CD4-positive, alpha-beta memory T cell (primary cell): ENCODE results near the gene TRAF2. TPM values are rescaled to one million over a fixed set of nuclear protein-coding genes. Genes with fewer than 3 reads are reported as not detected.
"Not testable (repeated sequence)": the region's sequence is repeated elsewhere in the genome, so short reads cannot be mapped to it uniquely, and the experiment has no call there.

ENCODE experiments used
- CTCF ChIA-PET: fragments of 350-600 bp; sonication (Branson Sonifier 250); formaldehyde crosslinking; loops from one replicate; lab custom pipeline; 2021; ENCODE audit warnings: inconsistent platforms; ENCODE audit not compliant: partially characterized antibody; lab: Charles Lee
- POLR2A ChIA-PET: fragments of 350-600 bp; sonication (Branson Sonifier 250); formaldehyde crosslinking; loops from one replicate; lab custom pipeline; 2021; ENCODE audit not compliant: partially characterized antibody; lab: Charles Lee
- DNase-seq, 5 donors: peaks; one replicate each; pipeline versions ENCODE4 v3.0.0 to v3.0.0-alpha.2; 2020 to 2022; ENCODE audit warnings: mixed read lengths in 1 of 5
- H3K27ac ChIP-seq: one replicate; pipeline ENCODE4 v1.7.0; 2013; ENCODE audit warnings: low read depth, low read length
- H3K27me3 ChIP-seq: 2 replicates; pipeline ENCODE4 v1.7.0; 2013; ENCODE audit warnings: mild to moderate bottlenecking, low read length, moderate library complexity; ENCODE audit not compliant: insufficient read depth
- H3K36me3 ChIP-seq: 2 replicates; pipeline ENCODE4 v1.7.0; 2013; ENCODE audit warnings: mild to moderate bottlenecking, low read length, moderate library complexity; ENCODE audit not compliant: insufficient read depth
- H3K4me1 ChIP-seq: 2 replicates; pipeline ENCODE4 v1.7.0; 2013; ENCODE audit warnings: mild to moderate bottlenecking, low read length, moderate library complexity; ENCODE audit not compliant: insufficient read depth
- H3K4me3 ChIP-seq, 2 donors: one replicate each; pipeline ENCODE4 v1.7.0; 2013; ENCODE audit warnings: low read length in 2 of 2, mild to moderate bottlenecking in 1 of 2
- H3K9me3 ChIP-seq, 2 donors: one replicate each; pipeline ENCODE4 v1.7.0; 2013; ENCODE audit warnings: low read length in 2 of 2, control low read depth in 1 of 2; ENCODE audit not compliant: control insufficient read depth in 1 of 2
- H3K27ac Mint-ChIP-seq, 7 donors: one replicate each; pipeline ENCODE4 v1.8.0; 2020 to 2021; ENCODE audit warnings: mixed read lengths in 7 of 7, mild to moderate bottlenecking in 6 of 7, inconsistent platforms in 3 of 7, moderate library complexity in 3 of 7
- H3K27me3 Mint-ChIP-seq, 2 donors: one replicate each; pipeline ENCODE4 v1.8.0; 2020 to 2021; ENCODE audit warnings: mixed read lengths in 2 of 2
- H3K36me3 Mint-ChIP-seq, 2 donors: one replicate each; pipeline ENCODE4 v1.8.0; 2020 to 2021; ENCODE audit warnings: mixed read lengths in 2 of 2, inconsistent platforms in 1 of 2, mild to moderate bottlenecking in 1 of 2
- H3K4me1 Mint-ChIP-seq, 4 donors: one replicate each; pipeline ENCODE4 v1.8.0; 2020 to 2021; ENCODE audit warnings: mixed read lengths in 4 of 4, mild to moderate bottlenecking in 1 of 4
- H3K4me3 Mint-ChIP-seq, 8 donors: one replicate each; pipeline ENCODE4 v1.8.0; 2020 to 2021; ENCODE audit warnings: mixed read lengths in 8 of 8, mild to moderate bottlenecking in 7 of 8, moderate library complexity in 6 of 8, inconsistent platforms in 3 of 8
- H3K9me3 Mint-ChIP-seq, 8 donors: one replicate each; pipeline ENCODE4 v1.8.0; 2020 to 2021; ENCODE audit warnings: mixed read lengths in 8 of 8, mild to moderate bottlenecking in 5 of 8, inconsistent platforms in 3 of 8, moderate library complexity in 1 of 8
- intact Hi-C: fragments of 100-400 bp; cut with micrococcal nuclease; formaldehyde crosslinking; loops from one replicate; pipeline ENCODE4 v1.15.1; 2023
- polyA plus RNA-seq, 2 donors: library from polyadenylated mRNA; unstranded; fragments of 300-500 nt; fragmentation: Illumina TruSeq; gene quantifications; one replicate each; pipeline ENCODE4 v1.2.3, GENCODE V29; 2021
- total RNA-seq, 2 experiments: library from RNA; stranded (reverse); gene quantifications; one replicate each; pipeline ENCODE4 v1.2.3, GENCODE V29; 2021

Gene TRAF2
- total and polyA plus RNA-seq, 4 experiments from 2014 or later = 11.1 to 43.2 (median 32.7) TPM

- Mint-ChIP-seq H3K27me3 (no peaks in the 10 kb centered on the region), H3K27ac (peak overlapping the region; percentile 92 to 99 (median 94)), H3K4me3 (peak overlapping the region; percentile 76 to 89 (median 84)), H3K4me1 (peaks cover 9 to 28% (median 22%) of the 10 kb centered on the region in 4 donors), H3K36me3 (peaks cover 0 to 6% of the 10 kb centered on the region in 2 donors), H3K9me3 (no peaks in the 10 kb centered on the region)
- H3K27ac ChIP-seq = peak overlapping the region; percentile 87
- intact Hi-C loops = loop anchor here (1.0 kb wide), 2 partner anchors 20 to 62 kb away; partner anchors contain the start of gene FBXW5
- no peaks in the 10 kb centered on the region for H3K36me3 ChIP-seq
- H3K4me1 ChIP-seq = peaks cover 41% of the 10 kb centered on the region
- no peaks in the 10 kb centered on the region for H3K27me3 ChIP-seq
- ChIA-PET POLR2A (interaction anchor here (0.5 to 4.0 kb wide), 18 partner anchors 8 to 205 kb away, joined by 3 to 21 read pairs (median 4); partner anchors contain the start of genes AJM1, EDF1, FBXW5 and MAN1B1), CTCF (interaction anchor here (0.9 to 3.2 kb wide), 12 partner anchors 8 to 214 kb away, joined by 3 to 21 read pairs (median 3); partner anchors contain the start of gene AJM1)
- peak; percentile 78 to 99 (median 80) for DNase-seq
- H3K4me3 ChIP-seq = peak overlapping the region; percentile 43 to 91
- H3K9me3 ChIP-seq = no peaks in the 10 kb centered on the region
Observed at GRCh38 chr9:136882109-136882946, 4.0 kb upstream of the TRAF2 start.

- not testable (repeated sequence) for H3K36me3 Mint-ChIP-seq, H3K9me3 ChIP-seq, H3K36me3 ChIP-seq, H3K27me3 ChIP-seq, H3K9me3 Mint-ChIP-seq, DNase-seq, H3K4me3 ChIP-seq, H3K27me3 Mint-ChIP-seq
- peaks cover 13 to 31% (median 26%) of the 10 kb centered on the region in 4 donors for H3K4me1 Mint-ChIP-seq
- H3K4me1 ChIP-seq = peaks cover 46% of the 10 kb centered on the region
- intact Hi-C loops = loop anchor here (1.0 kb wide), 2 partner anchors 19 to 61 kb away; partner anchors contain the start of gene FBXW5
- H3K27ac Mint-ChIP-seq = peak overlapping the region; percentile 92 to 99 (median 94)
- peak overlapping the region in 7 of 8 donors; percentile 77 to 89 (median 85) for H3K4me3 Mint-ChIP-seq
- CTCF ChIA-PET = interaction anchor here (1.1 to 3.2 kb wide), 3 partner anchors 19 to 147 kb away, joined by 5 to 21 read pairs (median 6); partner anchors contain the start of gene AJM1
- H3K27ac ChIP-seq = peak overlapping the region; percentile 87
- POLR2A ChIA-PET = interaction anchor here (0.8 to 4.0 kb wide), 8 partner anchors 17 to 204 kb away, joined by 3 to 21 read pairs (median 6); partner anchors contain the start of genes EDF1, FBXW5, MAN1B1 and PAXX
Observed at GRCh38 chr9:136882947-136883283, 3.4 kb upstream of the TRAF2 start.

GRCh38 chr9:136883670-136884069, 2.6 kb upstream of the TRAF2 start:
- H3K27me3 Mint-ChIP-seq, H3K27me3 ChIP-seq, H3K9me3 ChIP-seq, intact Hi-C loops, DNase-seq, H3K36me3 Mint-ChIP-seq, H3K36me3 ChIP-seq, H3K9me3 Mint-ChIP-seq, H3K4me3 ChIP-seq: not testable (repeated sequence)
- POLR2A ChIA-PET = interaction anchor here (1.2 to 4.0 kb wide), 4 partner anchors 18 to 76 kb away, joined by 4 to 21 read pairs (median 6); partner anchors contain the start of genes EDF1 and RABL6
- H3K4me1 ChIP-seq = peaks cover 54% of the 10 kb centered on the region
- Mint-ChIP-seq H3K4me1 (peaks cover 16 to 39% (median 30%) of the 10 kb centered on the region in 4 donors), H3K27ac (peak overlapping the region in 6 of 7 donors; percentile 51 to 99 (median 86)), H3K4me3 (peak overlapping the region in 1 of 8 donors; percentile 15)
- peak overlapping the region; percentile 87 for H3K27ac ChIP-seq
- CTCF ChIA-PET = interaction anchor here (0.9 kb wide), 1 partner anchor 41 kb away, joined by 5 read pairs; the partner anchor contains the start of gene AJM1

GRCh38 chr9:136886610-136887597, 588 bp downstream of the TRAF2 start:
- DNase-seq = peak in 1 of 5 donors; percentile 84
- peaks cover 47% of the 10 kb centered on the region for H3K4me1 ChIP-seq
- POLR2A ChIA-PET = interaction anchor here (0.6 to 2.6 kb wide), 22 partner anchors 9 to 354 kb away, joined by 3 to 39 read pairs (median 4); partner anchors contain the start of genes AJM1, ANAPC2, CLIC3 and EDF1
- H3K27me3 ChIP-seq = no peaks in the 10 kb centered on the region
- peak overlapping the region; percentile 84 to 92 (median 88) for H3K4me3 Mint-ChIP-seq
- H3K36me3 ChIP-seq = peaks cover 7% of the 10 kb centered on the region
- peak overlapping the region; percentile 98 for H3K27ac ChIP-seq
- H3K4me1 Mint-ChIP-seq = peaks cover 14 to 49% (median 28%) of the 10 kb centered on the region in 4 donors
- CTCF ChIA-PET = interaction anchor here (0.9 to 3.5 kb wide), 4 partner anchors 44 to 143 kb away, joined by 3 to 20 read pairs (median 4); partner anchors contain the start of gene AJM1
- H3K9me3 Mint-ChIP-seq = no peaks in the 10 kb centered on the region
- H3K9me3 ChIP-seq = no peaks in the 10 kb centered on the region
- H3K36me3 Mint-ChIP-seq = peaks cover 0 to 10% of the 10 kb centered on the region in 2 donors
- H3K27me3 Mint-ChIP-seq = no peaks in the 10 kb centered on the region
- peak overlapping the region; percentile 23 to 75 for H3K4me3 ChIP-seq
- intact Hi-C loops = loop anchor here (1.0 to 5.0 kb wide), 6 partner anchors 15 to 95 kb away; partner anchors contain the start of genes EDF1, FBXW5, PHPT1 and TMEM141
- peak overlapping the region; percentile 92 to 97 (median 94) for H3K27ac Mint-ChIP-seq

- Mint-ChIP-seq H3K27me3 (no peaks in the 10 kb centered on the region), H3K4me1 (peaks cover 16 to 48% (median 17%) of the 10 kb centered on the region in 4 donors), H3K27ac (peak overlapping the region in 4 of 7 donors; percentile 13 to 93 (median 66)), H3K36me3 (peaks cover 0 to 9% of the 10 kb centered on the region in 2 donors), H3K9me3 (no peaks in the 10 kb centered on the region), H3K4me3 (no peak overlapping the region)
- intact Hi-C loops = loop anchor here (5.0 kb wide), 1 partner anchor 96 kb away; the partner anchor contains the start of gene TMEM141
- H3K4me3 ChIP-seq = no peak overlapping the region
- H3K27me3 ChIP-seq = no peaks in the 10 kb centered on the region
- H3K36me3 ChIP-seq = peaks cover 7% of the 10 kb centered on the region
- ChIA-PET POLR2A (no interaction called here), CTCF (interaction anchor here (1.1 to 3.5 kb wide), 2 partner anchors 45 to 147 kb away, joined by 4 to 20 read pairs; partner anchors contain the start of gene AJM1)
- no peak overlapping the region for H3K27ac ChIP-seq
- H3K4me1 ChIP-seq = peaks cover 31% of the 10 kb centered on the region
- DNase-seq = no peak
- no peaks in the 10 kb centered on the region for H3K9me3 ChIP-seq
Observed at GRCh38 chr9:136888454-136888853, 2.1 kb downstream of the TRAF2 start.

GRCh38 chr9:136889858-136890257, 3.5 kb downstream of the TRAF2 start:
- H3K4me1 Mint-ChIP-seq = peaks cover 20 to 58% (median 23%) of the 10 kb centered on the region in 4 donors
- ChIA-PET POLR2A (no interaction called here), CTCF (no interaction called here)
- H3K4me3 Mint-ChIP-seq = peak overlapping the region in 1 of 8 donors; percentile 36
- Histone ChIP-seq H3K27me3 (no peaks in the 10 kb centered on the region), H3K4me3 (no peak overlapping the region), H3K36me3 (peaks cover 9% of the 10 kb centered on the region), H3K4me1 (peaks cover 26% of the 10 kb centered on the region), H3K9me3 (no peaks in the 10 kb centered on the region), H3K27ac (no peak overlapping the region)
- no peaks in the 10 kb centered on the region for H3K27me3 Mint-ChIP-seq
- peaks cover 6 to 12% of the 10 kb centered on the region in 2 donors for H3K36me3 Mint-ChIP-seq
- H3K27ac Mint-ChIP-seq = no peak overlapping the region
- H3K9me3 Mint-ChIP-seq = no peaks in the 10 kb centered on the region
- no peak for DNase-seq
- intact Hi-C loops = loop anchor here (5.0 kb wide), 1 partner anchor 98 kb away; the partner anchor contains the start of gene TMEM141
